Activated naive CD4-positive, alpha-beta T cell treated with anti-CD3 and anti-CD28 coated beads for 36 hours (primary cell): ENCODE measurements around the gene NTM. TPM values are rescaled to one million over a fixed set of nuclear protein-coding genes. Genes with fewer than 3 reads are reported as not detected.

ENCODE experiments used
- CTCF ChIA-PET: fragments of 350-600 bp; sonication (Branson Sonifier 250); formaldehyde crosslinking; loops from one replicate; lab custom pipeline; 2021; ENCODE audit warnings: antibody characterized with exemption; lab: Charles Lee
- DNase-seq: peaks from one replicate; pipeline ENCODE4 v3.0.0-alpha.2; 2020
- H3K27ac Mint-ChIP-seq: one replicate; pipeline ENCODE4 v1.8.0; 2021; ENCODE audit warnings: mild to moderate bottlenecking, mixed read lengths
- H3K27me3 Mint-ChIP-seq: one replicate; pipeline ENCODE4 v1.8.0; 2021; ENCODE audit warnings: low read depth, mixed read lengths
- H3K36me3 Mint-ChIP-seq: one replicate; pipeline ENCODE4 v1.8.0; 2021; ENCODE audit warnings: low read depth, mixed read lengths
- H3K4me1 Mint-ChIP-seq: one replicate; pipeline ENCODE4 v1.8.0; 2021; ENCODE audit warnings: low read depth, mixed read lengths
- H3K4me3 Mint-ChIP-seq: one replicate; pipeline ENCODE4 v1.8.0; 2021; ENCODE audit warnings: mild to moderate bottlenecking, moderate library complexity, mixed read lengths
- H3K9me3 Mint-ChIP-seq: one replicate; pipeline ENCODE4 v1.8.0; 2021; ENCODE audit warnings: mixed read lengths
- intact Hi-C: fragments of 100-400 bp; cut with micrococcal nuclease; formaldehyde crosslinking; loops from one replicate; pipeline ENCODE4 v1.15.1; 2023
- total RNA-seq, 2 experiments: library from RNA; stranded (reverse); gene quantifications; one replicate each; pipeline ENCODE4 v1.2.3, GENCODE V29; 2021

NTM gene
- total RNA-seq, 2 experiments from 2014 or later, result not detected

DNA sequence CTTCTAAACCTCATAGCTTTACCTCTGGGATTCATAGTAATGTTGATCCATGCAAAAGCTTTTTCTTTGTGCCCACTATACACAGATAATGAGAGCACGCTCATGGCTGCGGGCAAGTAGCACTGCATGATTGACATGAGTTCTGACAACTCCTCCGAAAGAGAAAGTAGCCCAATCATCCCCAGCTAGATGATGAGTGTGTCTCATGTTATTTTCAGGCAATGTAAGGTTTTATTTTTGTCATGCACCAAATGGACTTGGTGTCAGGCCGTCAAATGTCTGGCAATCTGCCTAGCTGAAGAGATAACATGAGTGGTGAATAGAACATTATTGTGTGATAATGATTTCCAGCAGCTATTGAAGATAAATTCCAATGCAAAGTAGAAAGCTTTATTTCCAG lies 662.6 kb downstream of the NTM start:
- H3K27me3 Mint-ChIP-seq, result no peaks in the 10 kb centered on the region
- H3K4me3 Mint-ChIP-seq, result no peak overlapping the region
- CTCF ChIA-PET, result no interaction called here
- H3K9me3 Mint-ChIP-seq, result no peaks in the 10 kb centered on the region
- no peaks in the 10 kb centered on the region for H3K36me3 Mint-ChIP-seq
- intact Hi-C loops, result no loop called here
- DNase-seq, result no peak
- no peaks in the 10 kb centered on the region for H3K4me1 Mint-ChIP-seq
- H3K27ac Mint-ChIP-seq, result no peak overlapping the region

- H3K4me1 Mint-ChIP-seq, result no peaks in the 10 kb centered on the region
- H3K4me3 Mint-ChIP-seq, result no peak overlapping the region
- CTCF ChIA-PET, result no interaction called here
- no peaks in the 10 kb centered on the region for H3K9me3 Mint-ChIP-seq
- no peak overlapping the region for H3K27ac Mint-ChIP-seq
- intact Hi-C loops, result no loop called here
- H3K36me3 Mint-ChIP-seq, result no peaks in the 10 kb centered on the region
- DNase-seq, result no peak
- no peaks in the 10 kb centered on the region for H3K27me3 Mint-ChIP-seq
Observed at GRCh38 chr11:132035228-132035627, 664.8 kb downstream of the NTM start.

DNA sequence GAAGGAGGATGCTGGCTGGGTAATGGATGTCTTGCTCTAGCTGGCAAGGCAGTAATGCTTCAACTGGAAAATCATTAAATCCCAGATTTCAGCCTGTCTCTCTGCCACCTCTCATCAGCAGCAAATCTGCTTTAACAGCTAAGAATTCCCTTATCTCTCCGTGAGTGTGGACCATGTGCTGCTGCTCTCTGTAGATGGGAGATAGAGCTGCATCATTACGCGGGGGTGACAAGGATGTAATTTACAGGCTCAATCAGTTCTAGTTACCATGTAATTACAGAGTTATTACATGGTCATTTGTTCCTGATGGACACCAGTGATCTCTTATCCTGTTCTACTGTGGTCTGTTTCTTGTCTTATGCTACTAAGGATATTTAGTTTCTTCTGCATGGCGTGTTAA lies 665.4 kb downstream of the NTM start:
- no peaks in the 10 kb centered on the region for H3K4me1 Mint-ChIP-seq
- no peaks in the 10 kb centered on the region for H3K9me3 Mint-ChIP-seq
- H3K36me3 Mint-ChIP-seq, result no peaks in the 10 kb centered on the region
- CTCF ChIA-PET, result no interaction called here
- no peaks in the 10 kb centered on the region for H3K27me3 Mint-ChIP-seq
- intact Hi-C loops, result no loop called here
- no peak overlapping the region for H3K27ac Mint-ChIP-seq
- DNase-seq, result no peak
- no peak overlapping the region for H3K4me3 Mint-ChIP-seq

DNA sequence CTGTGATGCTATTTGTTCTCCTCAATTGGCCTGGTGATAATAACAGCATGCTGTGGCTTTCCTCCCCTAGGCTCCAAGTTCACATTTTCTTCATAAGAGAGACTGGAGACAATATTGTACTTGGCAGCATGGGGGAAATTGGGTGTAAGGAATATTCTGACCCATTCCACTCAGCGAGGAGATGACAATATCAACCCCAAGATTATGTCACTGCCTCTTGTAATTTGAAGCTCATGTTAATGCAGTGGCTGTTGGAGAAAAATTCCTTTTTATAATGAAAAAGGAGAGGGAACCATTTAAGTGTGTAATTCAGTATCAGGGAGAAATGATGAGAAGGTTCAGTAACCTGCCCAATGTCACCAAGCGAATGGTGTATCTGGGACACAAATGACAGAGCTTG lies 665.8 kb downstream of the NTM start:
- Mint-ChIP-seq H3K27me3 (no peaks in the 10 kb centered on the region), H3K4me3 (no peak overlapping the region), H3K9me3 (no peaks in the 10 kb centered on the region), H3K27ac (no peak overlapping the region), H3K4me1 (no peaks in the 10 kb centered on the region), H3K36me3 (no peaks in the 10 kb centered on the region)
- no peak for DNase-seq
- CTCF ChIA-PET, result interaction anchor here (0.6 kb wide), 1 partner anchor 905 kb away, joined by 4 read pairs; no protein-coding TSS in a partner anchor
- intact Hi-C loops, result no loop called here

DNA sequence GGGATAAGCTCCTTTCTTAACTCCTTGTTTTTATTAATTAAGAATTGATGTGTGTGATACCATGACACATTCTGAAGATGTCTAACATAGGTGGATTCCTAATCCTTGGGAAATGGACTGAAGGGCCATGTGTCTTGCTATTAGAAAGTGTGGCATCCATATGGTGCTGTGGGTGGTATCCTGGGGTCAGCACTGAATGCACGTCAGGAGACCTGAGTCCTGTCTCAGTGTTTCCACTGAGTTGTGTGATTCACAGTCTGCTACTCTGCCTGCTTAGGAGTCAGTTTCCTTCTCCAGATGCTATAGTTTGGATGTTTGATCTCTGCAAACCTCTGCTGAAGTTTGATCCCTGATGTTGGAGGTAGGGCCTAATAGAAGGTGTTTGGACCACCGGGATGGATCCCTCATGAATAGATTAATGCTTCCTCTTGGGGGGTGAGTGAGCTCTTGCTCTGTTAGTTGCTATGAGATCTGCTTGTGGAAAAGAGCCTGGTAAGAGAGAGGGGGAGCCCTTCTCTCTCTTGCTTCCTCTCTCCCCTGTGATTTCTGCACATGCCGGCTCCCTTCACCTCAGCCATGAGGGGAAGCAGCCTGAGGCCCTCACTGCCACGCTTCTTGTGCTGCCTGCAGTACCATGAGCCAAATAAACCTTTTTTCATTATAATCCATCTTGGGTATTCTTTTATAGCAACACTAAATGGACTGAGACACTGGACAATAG lies 666.5 kb downstream of the NTM start:
- H3K4me1 Mint-ChIP-seq, result no peaks in the 10 kb centered on the region
- no peaks in the 10 kb centered on the region for H3K36me3 Mint-ChIP-seq
- H3K27me3 Mint-ChIP-seq, result no peaks in the 10 kb centered on the region
- CTCF ChIA-PET, result interaction anchor here (0.6 kb wide), 1 partner anchor 904 kb away, joined by 4 read pairs; no protein-coding TSS in a partner anchor
- H3K27ac Mint-ChIP-seq, result no peak overlapping the region
- no peak overlapping the region for H3K4me3 Mint-ChIP-seq
- H3K9me3 Mint-ChIP-seq, result no peaks in the 10 kb centered on the region
- intact Hi-C loops, result no loop called here
- no peak for DNase-seq

GRCh38 chr11:132037467-132037862 lies 667.0 kb downstream of the NTM start:
- DNase-seq, result no peak
- CTCF ChIA-PET, result no interaction called here
- Mint-ChIP-seq H3K4me3 (no peak overlapping the region), H3K9me3 (no peaks in the 10 kb centered on the region), H3K4me1 (no peaks in the 10 kb centered on the region), H3K36me3 (no peaks in the 10 kb centered on the region), H3K27ac (no peak overlapping the region), H3K27me3 (no peaks in the 10 kb centered on the region)
- intact Hi-C loops, result no loop called here

DNA sequence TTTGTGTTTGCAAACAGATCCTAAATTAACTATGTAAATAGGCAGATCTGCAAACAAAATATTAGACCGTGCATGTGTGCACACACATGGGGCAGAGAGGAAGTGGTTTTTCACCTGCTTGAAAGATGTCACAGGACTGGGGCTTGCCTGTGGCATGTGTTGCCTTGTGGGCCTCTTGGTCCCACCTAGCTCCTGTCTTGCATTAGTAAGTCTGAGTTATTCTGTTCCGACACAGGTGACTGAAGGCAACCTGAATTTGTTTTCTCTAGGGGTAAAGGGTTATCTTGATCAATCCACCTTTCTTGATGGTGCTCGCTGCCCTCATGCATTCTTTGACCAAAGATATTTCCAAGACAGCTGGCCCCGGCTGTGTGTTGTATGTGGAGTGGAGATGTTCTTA lies 667.5 kb downstream of the NTM start:
- no peak overlapping the region for H3K27ac Mint-ChIP-seq
- H3K4me3 Mint-ChIP-seq, result no peak overlapping the region
- H3K9me3 Mint-ChIP-seq, result no peaks in the 10 kb centered on the region
- CTCF ChIA-PET, result no interaction called here
- H3K36me3 Mint-ChIP-seq, result no peaks in the 10 kb centered on the region
- no peak for DNase-seq
- H3K4me1 Mint-ChIP-seq, result no peaks in the 10 kb centered on the region
- H3K27me3 Mint-ChIP-seq, result no peaks in the 10 kb centered on the region
- intact Hi-C loops, result no loop called here

DNA sequence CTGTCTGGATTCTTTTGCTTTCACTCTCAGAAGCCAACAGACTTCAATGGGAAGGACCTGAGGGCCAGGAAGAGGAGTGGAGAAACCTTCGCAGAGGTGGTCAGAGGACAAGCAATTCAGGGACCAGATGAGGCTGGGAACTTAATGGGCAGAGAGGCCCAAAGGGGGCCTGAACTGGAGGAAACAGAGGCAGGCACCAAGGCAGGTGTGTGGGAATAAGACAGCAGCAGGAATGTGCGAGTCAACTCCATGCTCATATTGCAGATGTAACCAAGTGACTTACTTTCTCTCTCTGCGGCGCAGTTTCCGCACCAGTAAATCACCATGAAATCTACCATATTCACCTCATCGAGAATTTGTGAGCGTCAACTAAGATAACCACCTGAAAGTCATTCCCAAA lies 669.1 kb downstream of the NTM start:
- Mint-ChIP-seq H3K27ac (no peak overlapping the region), H3K9me3 (no peaks in the 10 kb centered on the region), H3K27me3 (no peaks in the 10 kb centered on the region), H3K4me3 (no peak overlapping the region), H3K36me3 (no peaks in the 10 kb centered on the region), H3K4me1 (no peaks in the 10 kb centered on the region)
- CTCF ChIA-PET, result no interaction called here
- intact Hi-C loops, result no loop called here
- no peak for DNase-seq

DNA sequence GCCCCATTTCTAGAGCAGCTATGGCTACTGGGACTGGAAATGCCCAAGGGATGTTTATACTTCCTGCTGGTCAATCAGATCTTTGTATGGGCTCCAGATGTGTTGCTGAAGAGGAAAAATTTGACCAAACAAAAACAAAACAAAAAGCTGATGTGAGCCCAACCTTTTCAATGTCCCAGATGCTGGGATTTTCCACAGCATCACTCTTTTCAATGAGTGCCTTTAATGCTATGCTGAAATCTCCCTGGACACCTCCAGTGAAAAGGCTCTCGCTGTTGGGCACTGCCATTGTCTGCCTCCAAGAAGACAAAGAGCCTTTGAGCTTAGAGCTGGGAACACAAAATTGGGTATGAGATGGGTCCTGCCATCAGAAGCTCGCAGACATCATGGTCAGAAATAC lies 671.9 kb downstream of the NTM start:
- Mint-ChIP-seq H3K4me3 (no peak overlapping the region), H3K27me3 (no peaks in the 10 kb centered on the region), H3K27ac (no peak overlapping the region), H3K36me3 (no peaks in the 10 kb centered on the region), H3K4me1 (no peaks in the 10 kb centered on the region), H3K9me3 (no peaks in the 10 kb centered on the region)
- CTCF ChIA-PET, result no interaction called here
- intact Hi-C loops, result no loop called here
- DNase-seq, result no peak

GRCh38 chr11:132043714-132044113 lies 673.3 kb downstream of the NTM start:
- Mint-ChIP-seq H3K36me3 (no peaks in the 10 kb centered on the region), H3K9me3 (no peaks in the 10 kb centered on the region), H3K4me1 (no peaks in the 10 kb centered on the region), H3K27me3 (no peaks in the 10 kb centered on the region), H3K4me3 (no peak overlapping the region), H3K27ac (no peak overlapping the region)
- DNase-seq, result no peak
- CTCF ChIA-PET, result interaction anchor here (0.6 kb wide), 1 partner anchor 117 kb away, joined by 4 read pairs; no protein-coding TSS in a partner anchor
- intact Hi-C loops, result no loop called here

GRCh38 chr11:132045107-132045506 lies 674.7 kb downstream of the NTM start:
- H3K27me3 Mint-ChIP-seq, result no peaks in the 10 kb centered on the region
- no peak for DNase-seq
- H3K27ac Mint-ChIP-seq, result no peak overlapping the region
- intact Hi-C loops, result no loop called here
- CTCF ChIA-PET, result no interaction called here
- H3K9me3 Mint-ChIP-seq, result no peaks in the 10 kb centered on the region
- H3K4me3 Mint-ChIP-seq, result no peak overlapping the region
- H3K4me1 Mint-ChIP-seq, result no peaks in the 10 kb centered on the region
- no peaks in the 10 kb centered on the region for H3K36me3 Mint-ChIP-seq

DNA sequence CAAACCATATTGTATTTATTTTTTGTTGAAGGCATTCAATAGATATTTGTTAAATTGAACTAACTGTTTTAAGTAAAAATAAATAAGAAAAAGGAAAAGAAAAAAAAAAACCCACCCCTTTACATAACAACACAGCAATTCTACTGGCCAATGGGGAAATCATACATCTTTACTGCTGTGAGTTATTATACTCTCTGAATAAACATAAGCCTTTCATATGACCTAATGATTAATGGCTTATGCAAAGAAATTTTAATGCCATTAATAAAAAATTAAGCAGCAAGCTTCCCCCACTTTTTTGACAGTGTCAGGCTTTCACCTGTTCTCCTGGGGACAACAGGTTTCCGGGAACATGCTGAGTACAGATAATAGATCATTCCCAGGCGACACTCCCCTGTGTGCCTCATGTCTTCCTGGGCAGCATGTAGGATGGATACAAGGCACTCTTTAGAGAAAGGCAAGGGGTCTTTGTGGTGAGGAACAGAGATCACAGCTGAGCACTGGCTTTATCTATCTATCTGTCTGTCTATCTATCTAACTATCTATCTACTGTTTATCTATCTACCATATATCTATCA lies 676.0 kb downstream of the NTM start:
- CTCF ChIA-PET, result no interaction called here
- DNase-seq, result no peak
- Mint-ChIP-seq H3K4me1 (no peaks in the 10 kb centered on the region), H3K4me3 (no peak overlapping the region), H3K36me3 (no peaks in the 10 kb centered on the region), H3K27me3 (no peaks in the 10 kb centered on the region), H3K9me3 (no peaks in the 10 kb centered on the region), H3K27ac (no peak overlapping the region)
- intact Hi-C loops, result no loop called here

DNA sequence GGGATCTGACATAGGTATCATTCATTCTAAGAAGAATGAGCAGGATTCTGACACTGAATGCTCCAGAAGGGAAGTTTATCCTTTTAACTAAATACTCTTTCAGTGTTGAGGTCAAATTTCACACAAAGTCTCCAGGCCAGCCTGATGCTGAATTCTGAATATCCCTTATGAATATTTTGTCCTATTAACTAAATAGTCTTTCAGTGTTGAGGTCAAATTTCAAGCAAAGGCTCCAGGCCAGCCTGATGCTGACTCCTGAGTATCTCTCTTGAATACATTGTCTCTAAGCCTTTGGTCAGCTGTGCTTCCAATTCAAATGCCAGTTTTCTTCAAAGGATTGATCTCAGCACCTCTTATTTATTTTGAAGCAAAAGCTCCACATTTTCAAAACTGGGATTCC lies 676.8 kb downstream of the NTM start:
- Mint-ChIP-seq H3K9me3 (no peaks in the 10 kb centered on the region), H3K27ac (no peak overlapping the region), H3K36me3 (no peaks in the 10 kb centered on the region), H3K27me3 (peaks cover 3% of the 10 kb centered on the region), H3K4me1 (no peaks in the 10 kb centered on the region), H3K4me3 (no peak overlapping the region)
- CTCF ChIA-PET, result no interaction called here
- intact Hi-C loops, result no loop called here
- no peak for DNase-seq
